Measurements from ENCODE around the gene FBXO4. TPM values are rescaled to one million over a fixed set of nuclear protein-coding genes. Genes with fewer than 3 reads are reported as not detected.
"Not testable (repeated sequence)": the region's sequence is repeated elsewhere in the genome, so short reads cannot be mapped to it uniquely, and the experiment has no call there.

Gene FBXO4
- total RNA-seq, 1 experiment from 2014 or later, result 9.0 TPM

DNA sequence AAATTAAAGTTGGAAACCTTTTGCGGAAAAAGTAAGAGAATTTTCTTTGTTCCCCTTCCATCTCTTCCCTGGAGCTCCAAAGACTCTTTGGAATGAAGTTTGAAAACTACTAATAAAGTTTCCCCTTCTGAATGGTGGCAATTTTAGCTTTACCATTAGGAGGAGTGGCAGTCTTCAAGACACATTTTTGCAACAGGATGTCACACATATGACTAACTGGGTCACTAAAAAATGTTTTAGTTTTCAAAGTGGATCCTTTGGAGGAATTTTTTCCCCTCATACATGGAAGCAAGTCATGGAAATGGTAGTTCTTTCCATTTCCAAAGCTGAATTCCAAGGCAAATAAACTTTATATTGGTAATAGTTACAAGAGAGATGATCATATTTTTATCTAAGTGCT is 15.6 kb downstream of the FBXO4 start:
- POLR2A ChIA-PET, result no interaction called here
- H3K36me3 ChIP-seq (ENCODE audit: control insufficient read depth in 1 of 2, insufficient read depth in 2 of 2, low read length in 2 of 2), result no peaks in the 10 kb centered on the region

DNA sequence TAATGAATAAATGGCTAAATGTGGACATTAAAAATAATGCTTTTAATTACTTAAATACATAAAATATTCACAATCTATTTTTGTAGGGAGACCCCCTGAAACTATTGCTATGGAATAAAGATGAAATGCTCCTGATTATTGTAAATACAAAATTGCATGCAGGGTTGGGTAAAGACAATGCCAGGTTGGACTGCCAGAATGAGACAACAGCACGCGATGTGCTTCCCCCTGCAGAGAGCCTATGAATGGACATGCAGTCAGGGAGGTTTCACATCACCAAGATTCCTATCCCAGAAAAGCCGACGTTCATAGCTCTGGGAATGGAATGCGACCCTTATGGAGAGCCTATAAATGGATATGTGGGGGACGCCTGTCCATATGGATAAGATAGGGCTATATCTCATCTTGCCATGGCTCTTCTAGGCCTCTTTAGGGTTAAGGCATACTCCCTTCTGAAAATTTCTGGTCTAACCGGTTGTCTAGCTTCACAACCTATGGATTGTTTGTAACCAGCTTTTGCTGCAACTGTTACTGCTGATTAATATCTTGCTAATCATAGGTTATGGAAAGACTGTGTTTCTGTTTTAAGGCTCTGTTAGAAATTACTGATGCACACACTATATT is 20.4 kb downstream of the FBXO4 start:
- H3K36me3 ChIP-seq (ENCODE audit: control insufficient read depth in 1 of 2, insufficient read depth in 2 of 2, low read length in 2 of 2); H3K9me3 ChIP-seq (ENCODE audit: control insufficient read depth in 1 of 2, insufficient read depth in 1 of 2, low read depth in 1 of 2, low read length in 2 of 2); intact Hi-C loops (cut with micrococcal nuclease); BruUV-seq (replicated peaks); H3K79me2 ChIP-seq (ENCODE audit: insufficient read depth, low read length); H4K20me1 ChIP-seq (ENCODE audit: insufficient read depth); H3K27me3 ChIP-seq (ENCODE audit: insufficient read depth, low read length); DNase-seq (ENCODE audit: low read depth, low spot score); ATAC-seq; H3K4me1 ChIP-seq (ENCODE audit: control insufficient read depth in 1 of 2, insufficient read depth in 2 of 2, low read length in 2 of 2); POLR2A ChIA-PET; H3K27ac ChIP-seq (ENCODE audit: low read depth, low read length); CTCF ChIA-PET; H3K9ac ChIP-seq (ENCODE audit: low read length); H3K4me3 ChIP-seq (replicated peaks in 1 of 2; ENCODE audit: low read depth in 1 of 2, low read length in 2 of 2); H2AFZ ChIP-seq (ENCODE audit: low read depth, low read length, poor library complexity, severe bottlenecking); H3K4me2 ChIP-seq (ENCODE audit: low read length); H3K9me2 ChIP-seq (ENCODE audit: insufficient read depth); RAD21 ChIA-PET (ENCODE audit: low non-redundant PET in 1 of 2, low total read pairs in 2 of 2, uncharacterized antibody in 2 of 2, unreplicated experiment in 2 of 2): not testable (repeated sequence)

More for the DNA sequence above, 15.6 kb downstream of the FBXO4 start:
- ChIA-PET RAD21 (ENCODE audit: low non-redundant PET in 1 of 2, low total read pairs in 2 of 2, uncharacterized antibody in 2 of 2, unreplicated experiment in 2 of 2) (no interaction called here), CTCF (no interaction called here)
- H3K4me2 ChIP-seq (ENCODE audit: low read length), result no peak overlapping the region
- H3K4me3 ChIP-seq (replicated peaks in 1 of 2; ENCODE audit: low read depth in 1 of 2, low read length in 2 of 2), result no peak overlapping the region
- no peak for TF ChIP-seq ZFX (IDR thresholded peaks at IDR 0.05)
- no peak for TF ChIP-seq ZNF274 (IDR thresholded peaks at IDR 0.05; ENCODE audit: low read depth, low read length)
- no peak for TF ChIP-seq TCF7L2 (IDR thresholded peaks at IDR 0.05; ENCODE audit: borderline replicate concordance, extremely low read depth, insufficient read depth, insufficient read length)
- no peak for TF ChIP-seq SIN3A (IDR thresholded peaks at IDR 0.05; ENCODE audit: low read depth)
- no TSS peak for BruUV-seq (replicated peaks)
- no peak overlapping the region for H3K9ac ChIP-seq (ENCODE audit: low read length)
- H3K79me2 ChIP-seq (ENCODE audit: insufficient read depth, low read length), result no peaks in the 10 kb centered on the region
- H3K9me2 ChIP-seq (ENCODE audit: insufficient read depth), result no peaks in the 10 kb centered on the region
- intact Hi-C loops (cut with micrococcal nuclease), result no loop called here
- H3K27ac ChIP-seq (ENCODE audit: low read depth, low read length), result no peak overlapping the region
- H2AFZ ChIP-seq (ENCODE audit: low read depth, low read length, poor library complexity, severe bottlenecking), result no peak overlapping the region
- no peak for ATAC-seq
- H3K9me3 ChIP-seq (ENCODE audit: control insufficient read depth in 1 of 2, insufficient read depth in 1 of 2, low read depth in 1 of 2, low read length in 2 of 2), result no peaks in the 10 kb centered on the region
- H3K4me1 ChIP-seq (ENCODE audit: control insufficient read depth in 1 of 2, insufficient read depth in 2 of 2, low read length in 2 of 2), result no peaks in the 10 kb centered on the region
- H3K27me3 ChIP-seq (ENCODE audit: insufficient read depth, low read length), result no peaks in the 10 kb centered on the region
- H4K20me1 ChIP-seq (ENCODE audit: insufficient read depth), result no peaks in the 10 kb centered on the region
- DNase-seq (ENCODE audit: low read depth, low spot score), result no peak
